Embryonic facial prominence (tissue), 1 donor: ENCODE results near the gene PHOSPHO2.

ENCODE experiments used
- DNase-seq: peaks from one replicate; pipeline ENCODE4 v3.0.0-alpha.2; 2016; ENCODE audit errors: extremely low spot score

PHOSPHO2 gene, protein sequence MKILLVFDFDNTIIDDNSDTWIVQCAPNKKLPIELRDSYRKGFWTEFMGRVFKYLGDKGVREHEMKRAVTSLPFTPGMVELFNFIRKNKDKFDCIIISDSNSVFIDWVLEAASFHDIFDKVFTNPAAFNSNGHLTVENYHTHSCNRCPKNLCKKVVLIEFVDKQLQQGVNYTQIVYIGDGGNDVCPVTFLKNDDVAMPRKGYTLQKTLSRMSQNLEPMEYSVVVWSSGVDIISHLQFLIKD

DNA sequence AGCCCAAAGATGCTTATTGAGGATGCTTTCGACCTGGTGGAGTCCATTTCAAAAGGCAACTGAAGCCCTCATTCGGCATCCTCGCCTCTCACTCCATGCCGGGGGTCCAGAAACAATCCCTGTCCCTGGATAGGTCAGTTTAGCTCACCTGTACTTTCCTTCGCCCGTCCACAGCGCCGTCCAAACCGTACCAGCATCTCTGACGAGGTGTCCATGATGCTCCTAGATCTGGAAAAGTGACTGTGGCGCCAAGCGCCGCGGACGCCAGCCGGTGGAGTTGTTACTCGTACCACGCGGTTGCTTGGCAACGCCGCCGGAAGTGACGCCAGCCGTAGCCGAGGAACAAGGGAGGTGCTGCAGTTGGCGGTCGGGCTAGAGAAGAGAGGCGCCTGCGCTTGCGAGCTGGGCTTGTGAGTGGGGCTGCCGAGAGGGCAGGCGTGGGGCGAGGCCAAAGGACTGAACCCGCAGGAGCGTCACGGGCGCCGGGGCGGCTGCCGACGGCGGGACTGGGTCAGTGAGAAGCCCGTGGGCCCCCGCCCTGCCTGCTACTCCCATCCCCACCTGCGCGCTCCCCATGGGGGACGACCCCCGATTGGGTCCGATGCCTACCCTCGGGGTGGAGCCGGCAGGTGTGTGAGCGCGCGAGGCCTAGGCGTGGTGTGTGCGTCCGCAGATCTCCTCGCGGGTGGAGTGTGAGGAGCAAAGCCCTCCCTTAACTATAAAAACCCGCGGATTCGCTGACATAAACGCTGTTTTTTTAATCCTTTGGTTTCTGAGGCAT is at the start of gene PHOSPHO2, which contains the start of gene CFAP210:
Gene PHOSPHO2, plus strand, starts transcription at position 357 of the 781 bp plus-strand sequence. CDS start 6,503 bp downstream, outside the sequence.
Gene CFAP210, minus strand, starts transcription at position 293 of the 781 bp plus-strand sequence. Its CDS starts 78 bp downstream, at position 215.
- peak; percentile 96 for DNase-seq

DNA sequence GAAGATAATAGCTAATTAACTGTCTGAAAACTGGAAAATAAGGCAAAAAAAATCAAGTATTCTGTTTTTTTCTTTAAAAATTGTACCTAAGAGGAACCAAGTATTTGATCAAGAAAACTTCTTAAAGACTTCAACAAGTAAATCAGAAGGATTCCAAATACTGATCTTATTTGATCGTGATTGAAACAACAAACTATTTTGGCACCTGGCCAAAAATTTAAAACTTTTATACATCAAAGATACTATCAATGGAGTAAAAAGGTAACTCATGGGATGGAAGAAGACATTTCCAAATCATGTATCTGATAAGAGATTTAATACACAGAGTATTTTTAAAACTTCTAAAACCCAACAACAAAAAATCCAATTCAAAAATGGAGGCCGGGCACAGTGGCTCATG is 46.8 kb upstream of the PHOSPHO2 start:
- no peak for DNase-seq

DNA sequence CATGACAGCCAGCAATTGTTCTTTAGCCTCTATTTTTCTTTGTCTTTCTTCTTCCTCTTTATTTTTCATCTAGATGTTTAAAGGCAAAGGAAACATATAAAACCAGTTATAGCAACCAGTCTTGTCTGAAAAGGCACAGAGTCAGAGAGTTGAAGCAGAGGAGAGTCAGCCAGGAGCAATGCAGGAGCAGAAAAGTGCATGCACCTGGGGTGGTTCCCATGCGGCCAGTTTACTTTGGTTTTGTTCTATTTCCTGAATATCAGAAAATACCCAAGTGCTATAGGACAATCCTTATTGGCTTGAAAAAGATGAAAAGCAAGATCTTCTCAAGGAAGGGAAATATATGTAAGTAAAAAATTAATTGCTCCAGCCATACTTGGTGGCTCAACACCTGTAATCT is 45.0 kb upstream of the PHOSPHO2 start:
- DNase-seq: no peak

DNA sequence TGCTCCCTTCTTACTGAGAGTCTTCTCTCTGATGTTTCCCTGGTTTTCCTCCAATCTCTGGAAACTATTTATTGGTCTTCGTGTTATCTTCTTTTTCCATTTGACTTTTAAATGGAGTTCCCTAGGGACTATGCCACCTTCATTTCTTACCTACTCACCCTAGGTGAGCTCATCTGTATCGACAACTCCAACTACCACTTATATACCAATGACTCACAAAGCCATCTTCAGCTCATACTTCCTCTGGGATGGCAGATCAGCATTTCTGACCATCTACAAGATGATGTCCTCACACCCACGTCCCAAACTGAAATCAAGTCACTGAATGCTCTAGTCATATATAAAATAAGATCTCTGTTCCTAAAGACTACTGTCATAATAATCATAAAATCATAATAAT is 40.6 kb upstream of the PHOSPHO2 start:
- no peak for DNase-seq

DNA sequence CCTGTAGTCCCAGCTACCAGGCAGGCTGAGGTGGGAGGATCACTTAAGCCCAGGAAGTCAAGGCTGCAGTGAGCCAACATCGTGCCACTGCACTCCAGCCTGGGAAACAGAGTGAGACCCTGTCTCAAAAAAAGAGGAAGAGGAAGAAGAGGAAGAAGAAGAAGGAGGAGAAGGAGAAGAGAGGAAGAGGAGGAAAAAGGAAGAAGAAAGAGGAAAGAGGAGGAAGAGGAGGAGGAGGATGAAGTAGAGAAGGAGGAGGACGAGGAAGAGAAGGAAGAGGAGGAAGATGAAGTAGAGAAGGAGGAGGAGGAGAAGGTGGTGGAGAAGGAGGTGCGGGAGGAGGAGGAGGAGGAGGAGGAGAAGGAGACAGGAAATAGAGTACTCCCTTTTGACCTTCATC is 38.1 kb upstream of the PHOSPHO2 start:
- DNase-seq: no peak

DNA sequence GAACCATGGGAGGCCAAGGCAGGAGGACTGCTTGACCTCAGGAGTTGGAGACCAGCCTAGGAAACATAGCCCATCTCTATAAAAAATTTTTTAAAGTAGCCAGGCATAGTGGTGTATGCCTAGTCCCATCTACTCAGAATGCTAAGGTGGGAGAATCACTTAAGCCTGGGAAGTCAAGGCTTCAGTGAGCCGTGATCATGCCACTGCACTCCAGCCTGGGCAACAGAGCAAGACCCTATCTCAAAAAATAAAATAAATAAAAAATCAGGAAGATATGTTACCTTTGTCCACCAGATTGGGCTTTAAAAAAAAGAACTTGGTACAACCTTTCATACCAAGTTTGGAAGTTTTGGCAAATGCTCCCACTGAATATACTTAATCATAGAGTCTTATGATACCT is 35.4 kb upstream of the PHOSPHO2 start:
- DNase-seq: no peak

DNA sequence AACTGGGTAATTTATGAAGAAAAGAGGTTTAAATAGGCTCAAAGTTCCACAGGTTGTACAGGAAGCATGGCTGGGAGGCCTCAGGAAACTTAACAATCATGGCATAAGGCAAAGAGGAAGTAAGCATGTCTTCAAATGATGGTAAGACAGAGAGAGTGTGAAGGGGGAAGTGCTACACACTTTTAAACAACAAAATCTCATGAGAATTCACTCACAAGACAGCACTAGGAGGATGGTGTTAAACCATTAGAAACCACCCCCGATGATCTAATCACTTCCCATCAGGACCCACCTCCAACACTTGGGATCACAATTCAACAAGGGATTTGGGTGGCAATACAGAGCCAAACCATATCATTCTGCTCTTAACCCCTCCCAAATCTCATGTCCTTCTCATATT is 34.9 kb upstream of the PHOSPHO2 start:
- DNase-seq: no peak

DNA sequence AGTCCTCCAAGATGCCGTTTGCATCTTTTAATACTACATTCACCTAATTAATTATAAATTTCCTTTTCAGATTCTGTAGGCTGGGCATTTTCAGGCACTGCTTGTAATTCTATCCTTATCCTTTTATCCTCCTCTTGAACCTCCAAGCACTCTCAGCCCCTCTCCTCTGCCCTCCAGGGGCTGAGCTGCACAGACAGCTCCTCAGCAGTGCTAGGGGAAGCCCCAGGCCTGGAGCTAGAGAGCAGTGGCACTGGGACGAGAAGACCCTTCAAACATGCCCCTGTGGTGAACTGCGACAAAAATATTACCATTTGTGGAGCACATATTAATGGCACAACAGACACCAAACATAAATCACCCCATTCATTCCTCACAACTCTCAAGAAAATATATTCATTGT is 33.0 kb upstream of the PHOSPHO2 start:
- no peak for DNase-seq

DNA sequence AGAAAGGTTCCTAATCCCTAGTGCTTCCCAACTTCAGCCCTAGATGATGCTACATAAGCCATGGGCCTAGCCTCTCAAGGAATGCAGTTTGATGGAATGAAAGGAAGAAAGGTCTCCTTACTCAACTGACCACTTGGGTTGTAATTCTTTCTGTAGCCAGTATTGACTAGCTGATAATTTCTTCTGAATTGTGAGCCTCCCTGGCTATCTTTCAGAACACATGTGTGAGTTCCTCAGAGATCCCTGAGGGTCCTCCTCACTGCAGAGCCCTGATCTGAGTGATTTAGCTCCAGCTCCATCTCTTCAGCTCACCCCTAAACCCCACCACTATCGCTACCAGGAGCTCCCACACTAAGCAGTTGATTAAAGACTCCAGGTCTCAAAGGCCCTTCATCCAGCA is 31.5 kb upstream of the PHOSPHO2 start:
- no peak for DNase-seq

DNA sequence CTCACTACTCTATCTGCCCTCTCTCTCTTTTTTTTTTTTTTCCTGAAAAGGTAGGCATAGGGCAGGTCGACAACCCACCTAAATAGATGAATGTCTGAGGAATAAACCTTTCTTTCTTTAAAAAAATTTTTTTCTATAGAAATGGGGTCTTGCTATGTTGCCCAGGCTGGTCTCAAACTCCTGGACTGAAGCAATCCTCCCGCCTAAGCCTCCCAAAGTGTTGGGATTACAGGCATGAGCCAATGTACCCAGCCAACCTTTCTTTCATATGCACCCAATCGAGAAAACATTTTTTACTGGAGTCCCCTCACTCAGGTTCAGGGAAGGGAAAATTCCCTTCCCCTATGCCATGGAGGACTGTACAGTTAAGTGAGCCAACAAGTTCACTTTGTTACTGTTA is 31.0 kb upstream of the PHOSPHO2 start:
- no peak for DNase-seq

DNA sequence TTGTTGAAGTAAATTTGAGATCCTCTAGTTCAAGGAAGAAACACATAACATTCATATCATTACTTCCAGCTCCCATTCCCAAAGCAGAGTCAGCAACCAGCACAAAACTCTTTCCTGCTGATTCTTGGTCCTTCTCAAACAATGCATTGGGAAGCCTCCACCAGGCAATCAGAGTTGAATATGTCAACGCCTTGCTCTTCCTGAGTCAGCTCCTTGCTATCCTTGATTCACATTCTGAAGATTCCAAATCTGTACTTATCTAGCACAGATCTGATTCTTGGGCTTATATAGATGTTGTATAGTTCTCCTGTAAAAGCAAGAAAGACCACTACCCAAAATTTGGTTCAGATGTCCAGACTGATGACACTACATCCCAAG is 29.7 kb upstream of the PHOSPHO2 start:
- no peak for DNase-seq

DNA sequence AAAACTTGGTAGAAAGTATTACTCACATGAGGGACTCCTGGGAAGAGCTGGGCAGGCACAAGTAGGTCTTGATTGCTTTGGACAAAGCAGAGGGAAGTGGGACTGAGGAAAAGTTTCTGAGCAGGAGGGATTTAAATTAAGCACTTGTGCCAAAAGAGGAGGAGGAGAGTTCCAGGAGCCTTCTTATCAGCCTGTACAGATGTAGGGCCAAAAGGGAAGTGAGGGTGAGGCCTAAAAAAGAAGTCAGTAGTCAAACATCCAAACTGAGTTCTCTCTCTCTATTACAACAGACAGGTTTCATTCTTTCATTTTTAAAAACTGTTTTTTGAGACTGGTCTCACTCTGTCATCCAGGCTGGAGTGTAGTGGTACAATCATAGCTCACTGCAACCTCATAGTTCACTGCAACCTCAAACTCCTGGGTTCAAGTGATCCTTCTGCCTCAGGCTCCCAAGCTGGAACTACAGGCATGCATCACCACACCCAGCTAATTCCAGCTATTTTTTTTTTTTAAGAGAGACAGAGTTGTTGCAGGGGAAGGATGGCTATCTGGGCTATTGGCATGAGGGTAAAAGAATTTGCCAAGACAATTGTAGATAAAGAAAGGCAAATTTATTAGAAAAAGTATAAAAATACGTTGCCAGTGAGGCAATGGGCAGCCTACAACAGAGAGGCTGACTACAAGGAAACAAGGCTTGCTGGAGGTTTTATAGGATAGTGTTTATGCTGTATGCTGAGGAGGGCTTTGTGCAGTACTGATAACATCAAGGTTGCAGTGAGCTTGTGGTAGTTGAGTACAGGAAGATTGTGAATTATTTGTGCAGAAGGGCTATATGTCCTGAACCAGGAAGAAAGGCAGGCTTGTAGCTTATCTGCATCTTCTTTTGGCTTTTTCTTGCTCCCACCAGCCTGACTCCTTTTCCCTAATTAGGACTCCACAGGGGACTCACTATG is 29.0 kb upstream of the PHOSPHO2 start:
- no peak for DNase-seq

DNA sequence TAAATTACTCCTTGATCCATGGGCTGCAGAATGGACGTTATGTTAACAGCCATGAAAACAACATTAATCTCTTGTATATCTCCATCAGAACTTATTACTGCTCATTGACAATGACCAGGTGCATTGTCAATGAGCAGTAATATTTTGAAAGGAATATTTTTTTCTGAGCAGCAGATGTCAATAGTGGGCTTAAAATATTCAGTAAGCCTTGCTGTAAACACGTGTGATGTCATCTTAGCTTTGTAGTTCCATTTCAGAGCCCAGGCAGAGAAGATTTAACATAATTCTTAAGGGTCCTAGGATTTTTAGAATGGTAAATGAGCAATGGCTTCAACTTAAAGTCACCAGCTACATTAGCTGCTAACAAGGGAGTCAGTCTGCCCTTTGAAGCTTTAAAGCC is 26.7 kb upstream of the PHOSPHO2 start:
- DNase-seq: no peak

DNA sequence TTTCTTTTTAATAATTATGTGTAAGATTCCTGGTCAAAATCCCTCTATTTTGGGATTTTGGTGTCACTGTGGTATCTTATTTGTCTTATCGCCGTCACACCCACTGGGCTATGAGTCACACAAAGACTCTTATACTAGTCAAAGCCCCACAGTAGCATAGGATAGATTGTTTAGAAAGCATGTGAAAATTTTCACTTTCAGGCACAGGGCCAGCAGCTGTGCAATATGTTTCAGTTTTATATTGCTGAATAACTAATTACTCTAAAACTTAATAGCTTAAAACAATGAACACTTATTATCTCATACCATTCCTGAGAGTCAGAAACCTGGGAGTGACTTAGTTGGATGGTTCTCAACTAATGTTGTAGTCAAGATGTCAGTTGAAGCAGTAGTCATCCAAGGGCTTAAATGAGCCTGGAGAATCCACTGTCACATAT is 24.0 kb upstream of the PHOSPHO2 start:
- DNase-seq: no peak

DNA sequence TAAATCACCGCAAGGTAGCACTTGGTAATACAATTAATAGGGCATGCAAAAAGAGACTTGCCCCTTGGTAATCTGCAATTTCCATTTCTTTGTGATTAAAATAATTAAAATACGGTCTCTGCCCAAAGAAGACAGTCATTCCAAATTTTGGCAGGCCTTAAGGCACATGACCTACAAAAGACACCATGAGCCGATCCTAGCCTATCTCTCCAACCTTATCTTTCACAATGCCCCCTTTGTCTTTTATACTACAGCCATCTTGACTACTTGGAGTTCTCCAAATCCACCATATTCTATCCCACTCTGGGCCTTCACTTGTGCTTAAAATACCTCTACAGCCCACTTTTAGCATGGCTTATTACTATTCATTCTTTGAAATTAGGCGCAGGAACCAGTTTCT is 23.3 kb upstream of the PHOSPHO2 start:
- no peak for DNase-seq

DNA sequence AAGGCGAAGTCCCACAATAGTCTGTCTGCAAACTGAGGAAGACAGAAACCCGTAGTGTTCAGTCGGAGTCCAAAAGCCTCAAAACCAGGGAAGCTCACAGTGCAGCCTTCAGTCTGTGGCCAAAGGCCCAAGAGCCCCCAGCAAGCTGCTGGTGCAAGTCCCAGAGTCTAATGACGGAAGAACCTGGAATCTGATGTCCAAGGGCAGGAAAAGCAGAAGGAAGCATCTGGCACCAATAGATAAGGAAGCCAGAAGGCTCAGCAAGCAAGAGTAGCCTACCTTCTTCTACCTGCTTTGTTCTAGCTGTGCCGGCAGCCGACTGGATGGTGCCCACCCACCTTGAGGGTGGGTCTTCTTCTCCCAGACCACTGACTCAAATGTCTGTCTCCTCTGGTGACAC is 21.9 kb upstream of the PHOSPHO2 start:
- no peak for DNase-seq

DNA sequence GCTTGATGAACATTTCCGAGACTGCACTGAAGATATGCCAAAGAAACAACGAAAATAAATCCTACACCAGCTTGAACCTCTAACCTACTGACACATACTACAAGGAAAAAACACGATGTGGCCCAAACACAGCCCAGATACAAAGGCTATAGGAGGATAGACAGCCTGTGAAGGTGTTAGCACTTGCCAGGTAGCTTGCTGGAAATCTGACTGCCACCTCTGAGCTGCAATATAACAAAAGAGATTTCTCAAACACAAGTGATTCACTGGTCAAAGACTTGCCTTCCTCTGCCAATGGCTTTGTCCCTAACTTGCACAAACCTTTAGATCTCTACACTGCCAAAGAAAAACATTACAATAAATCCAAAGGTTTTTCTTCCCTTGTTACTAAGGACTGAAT is 21.2 kb upstream of the PHOSPHO2 start:
- DNase-seq: no peak

DNA sequence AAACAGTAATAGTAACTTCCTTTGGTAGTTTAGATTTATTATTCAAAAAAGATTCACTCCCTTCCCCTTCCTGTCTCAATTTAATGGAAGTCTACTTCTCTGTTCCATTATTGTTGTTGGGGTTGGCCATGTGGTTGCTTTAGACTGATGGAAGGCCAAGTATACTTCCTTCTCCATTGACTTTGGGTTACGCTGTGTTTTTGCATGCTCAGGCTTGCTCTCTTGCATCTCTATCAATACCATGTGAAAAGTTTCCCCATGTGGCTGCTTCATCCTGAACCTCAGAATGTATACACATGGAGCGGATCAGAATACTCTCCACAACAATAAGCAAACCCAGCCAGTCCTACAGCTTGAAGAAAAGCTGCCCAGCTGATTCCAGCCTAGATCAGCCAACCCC is 20.3 kb upstream of the PHOSPHO2 start:
- no peak for DNase-seq

DNA sequence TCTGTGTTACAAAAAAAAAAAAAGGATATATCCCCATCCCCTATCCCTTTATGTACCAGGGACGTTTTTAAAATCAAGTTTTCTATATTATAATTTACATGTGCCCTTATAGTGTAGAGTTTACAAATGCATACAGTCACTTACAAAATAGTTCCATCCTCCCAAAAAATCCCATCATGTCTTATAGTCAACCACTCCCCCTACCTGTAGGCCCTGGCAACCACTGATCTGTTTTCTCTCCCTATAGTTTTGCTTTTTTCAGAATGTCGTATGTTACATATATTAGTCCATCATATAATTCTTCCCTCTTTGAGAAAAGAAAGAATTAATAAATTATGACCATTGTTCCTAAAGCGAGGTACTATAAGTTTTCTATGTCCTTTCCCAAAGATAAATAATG is 17.9 kb upstream of the PHOSPHO2 start:
- DNase-seq: no peak

DNA sequence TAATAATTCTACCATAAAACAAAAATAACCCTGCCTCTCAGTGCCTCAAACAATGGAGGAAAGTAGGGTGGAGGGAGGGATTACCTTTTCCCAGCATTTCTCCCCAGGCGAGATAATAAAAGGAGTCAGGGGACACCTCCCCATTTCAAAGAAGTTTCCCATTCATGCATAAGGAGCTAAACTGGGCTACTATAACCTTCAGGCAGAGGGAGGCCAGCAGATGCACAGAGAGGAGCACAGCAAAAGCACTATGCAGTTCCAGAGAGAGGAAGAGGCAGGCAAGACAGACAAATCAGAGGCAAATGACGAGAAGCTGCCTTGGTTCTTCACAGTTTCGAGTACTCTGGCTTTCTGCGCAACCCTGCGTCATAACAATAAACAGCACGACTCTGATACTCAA is 17.4 kb upstream of the PHOSPHO2 start:
- DNase-seq: no peak

DNA sequence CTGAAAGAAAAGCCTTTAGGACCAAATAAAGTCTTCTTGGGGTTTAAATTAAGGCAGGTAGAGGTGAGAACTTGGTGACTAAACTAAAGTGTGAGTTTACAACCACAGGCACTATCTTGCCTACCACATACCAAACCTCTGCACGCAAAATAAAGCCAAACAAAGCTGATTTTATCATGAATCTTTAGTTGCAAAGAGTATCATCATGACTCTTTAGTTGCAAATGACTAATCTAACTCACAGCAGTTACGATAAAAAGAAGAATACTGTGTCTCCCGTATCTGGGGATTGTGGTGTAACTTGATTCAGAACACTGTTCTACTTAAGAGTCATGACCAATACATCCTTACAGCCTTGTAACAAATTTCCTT is 11.2 kb upstream of the PHOSPHO2 start:
- no peak for DNase-seq

DNA sequence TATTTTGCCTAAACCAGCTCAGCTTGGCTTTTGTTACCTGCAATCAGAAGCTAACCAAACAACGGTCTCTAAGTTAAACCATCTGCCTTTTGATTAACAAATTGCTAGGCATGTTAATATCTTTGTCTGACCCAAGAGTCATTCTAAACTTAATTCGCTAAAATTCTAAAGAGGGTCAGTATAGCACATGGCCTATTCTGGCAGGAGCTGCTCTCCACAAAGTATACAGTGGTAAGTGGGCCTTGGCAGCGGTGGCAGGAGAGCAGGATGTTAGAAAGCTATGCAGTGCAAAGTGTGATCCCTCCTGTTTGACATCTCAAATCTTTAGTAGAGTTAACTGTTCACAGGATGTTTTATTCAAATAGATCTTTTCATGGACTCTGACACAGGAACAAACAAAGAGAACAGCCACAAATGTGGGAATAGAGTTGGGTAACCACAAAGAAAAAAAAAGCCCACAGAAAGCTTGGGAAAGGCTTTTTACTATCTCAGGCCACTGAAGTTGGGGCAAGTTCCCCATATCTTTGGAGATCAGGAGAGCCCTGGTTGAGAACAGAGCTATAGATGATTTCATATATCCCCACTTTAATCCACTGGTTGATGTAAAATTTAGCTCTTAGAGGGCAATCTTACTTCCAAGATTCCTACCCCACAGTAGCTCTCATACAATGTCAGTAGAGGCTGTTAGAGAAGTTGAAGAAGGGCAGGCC is 10.7 kb upstream of the PHOSPHO2 start:
- no peak for DNase-seq
